ENCODE data around the gene ZEB2. TPM values are rescaled to one million over a fixed set of nuclear protein-coding genes. Genes with fewer than 3 reads are reported as not detected.

The ZEB2 gene
- polyA plus RNA-seq, 1 donor from 2014 or later = 2.2 TPM

- Histone ChIP-seq H3K9me2 (ENCODE audit: insufficient read depth, low read length) (no peaks in the 10 kb centered on the region), H3K9ac (ENCODE audit: low read length) (no peak overlapping the region), H3K4me3 (ENCODE audit: low read length) (no peak overlapping the region), H3K27me3 (ENCODE audit: insufficient read depth, low read depth, low read length) (no peaks in the 10 kb centered on the region), H3K9me3 (ENCODE audit: low read length) (no peaks in the 10 kb centered on the region), H3K79me2 (replicated peaks; ENCODE audit: insufficient read depth, low read length) (no peaks in the 10 kb centered on the region), H4K20me1 (ENCODE audit: insufficient read depth) (no peaks in the 10 kb centered on the region), H3F3A (ENCODE audit: insufficient read depth, low read length, poor library complexity, severe bottlenecking) (peaks cover 3% of the 10 kb centered on the region), H2AFZ (ENCODE audit: low read depth, low read length) (no peak overlapping the region), H3K27ac (ENCODE audit: low read length) (no peak overlapping the region), H3K4me2 (ENCODE audit: low read length) (no peak overlapping the region), H3K36me3 (ENCODE audit: insufficient read depth, low read length) (no peaks in the 10 kb centered on the region)
- no peak for TF ChIP-seq EZH2 (IDR thresholded peaks at IDR 0.05; ENCODE audit: borderline replicate concordance, insufficient read depth, low read length, poor library complexity, severe bottlenecking)
- TF ChIP-seq RAD21 (conservative IDR thresholded peaks at IDR 0.05) = no peak
- TF ChIP-seq EP300 (conservative IDR thresholded peaks at IDR 0.05; ENCODE audit: poor library complexity, severe bottlenecking) = no peak
- TF ChIP-seq, protein P1, sequence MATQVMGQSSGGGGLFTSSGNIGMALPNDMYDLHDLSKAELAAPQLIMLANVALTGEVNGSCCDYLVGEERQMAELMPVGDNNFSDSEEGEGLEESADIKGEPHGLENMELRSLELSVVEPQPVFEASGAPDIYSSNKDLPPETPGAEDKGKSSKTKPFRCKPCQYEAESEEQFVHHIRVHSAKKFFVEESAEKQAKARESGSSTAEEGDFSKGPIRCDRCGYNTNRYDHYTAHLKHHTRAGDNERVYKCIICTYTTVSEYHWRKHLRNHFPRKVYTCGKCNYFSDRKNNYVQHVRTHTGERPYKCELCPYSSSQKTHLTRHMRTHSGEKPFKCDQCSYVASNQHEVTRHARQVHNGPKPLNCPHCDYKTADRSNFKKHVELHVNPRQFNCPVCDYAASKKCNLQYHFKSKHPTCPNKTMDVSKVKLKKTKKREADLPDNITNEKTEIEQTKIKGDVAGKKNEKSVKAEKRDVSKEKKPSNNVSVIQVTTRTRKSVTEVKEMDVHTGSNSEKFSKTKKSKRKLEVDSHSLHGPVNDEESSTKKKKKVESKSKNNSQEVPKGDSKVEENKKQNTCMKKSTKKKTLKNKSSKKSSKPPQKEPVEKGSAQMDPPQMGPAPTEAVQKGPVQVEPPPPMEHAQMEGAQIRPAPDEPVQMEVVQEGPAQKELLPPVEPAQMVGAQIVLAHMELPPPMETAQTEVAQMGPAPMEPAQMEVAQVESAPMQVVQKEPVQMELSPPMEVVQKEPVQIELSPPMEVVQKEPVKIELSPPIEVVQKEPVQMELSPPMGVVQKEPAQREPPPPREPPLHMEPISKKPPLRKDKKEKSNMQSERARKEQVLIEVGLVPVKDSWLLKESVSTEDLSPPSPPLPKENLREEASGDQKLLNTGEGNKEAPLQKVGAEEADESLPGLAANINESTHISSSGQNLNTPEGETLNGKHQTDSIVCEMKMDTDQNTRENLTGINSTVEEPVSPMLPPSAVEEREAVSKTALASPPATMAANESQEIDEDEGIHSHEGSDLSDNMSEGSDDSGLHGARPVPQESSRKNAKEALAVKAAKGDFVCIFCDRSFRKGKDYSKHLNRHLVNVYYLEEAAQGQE (IDR thresholded peaks at IDR 0.05; ENCODE audit: borderline replicate concordance) = no peak
- TF ChIP-seq POLR2AphosphoS5 (IDR thresholded peaks at IDR 0.05) = no peak
- TF ChIP-seq, protein P2, sequence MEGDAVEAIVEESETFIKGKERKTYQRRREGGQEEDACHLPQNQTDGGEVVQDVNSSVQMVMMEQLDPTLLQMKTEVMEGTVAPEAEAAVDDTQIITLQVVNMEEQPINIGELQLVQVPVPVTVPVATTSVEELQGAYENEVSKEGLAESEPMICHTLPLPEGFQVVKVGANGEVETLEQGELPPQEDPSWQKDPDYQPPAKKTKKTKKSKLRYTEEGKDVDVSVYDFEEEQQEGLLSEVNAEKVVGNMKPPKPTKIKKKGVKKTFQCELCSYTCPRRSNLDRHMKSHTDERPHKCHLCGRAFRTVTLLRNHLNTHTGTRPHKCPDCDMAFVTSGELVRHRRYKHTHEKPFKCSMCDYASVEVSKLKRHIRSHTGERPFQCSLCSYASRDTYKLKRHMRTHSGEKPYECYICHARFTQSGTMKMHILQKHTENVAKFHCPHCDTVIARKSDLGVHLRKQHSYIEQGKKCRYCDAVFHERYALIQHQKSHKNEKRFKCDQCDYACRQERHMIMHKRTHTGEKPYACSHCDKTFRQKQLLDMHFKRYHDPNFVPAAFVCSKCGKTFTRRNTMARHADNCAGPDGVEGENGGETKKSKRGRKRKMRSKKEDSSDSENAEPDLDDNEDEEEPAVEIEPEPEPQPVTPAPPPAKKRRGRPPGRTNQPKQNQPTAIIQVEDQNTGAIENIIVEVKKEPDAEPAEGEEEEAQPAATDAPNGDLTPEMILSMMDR (IDR thresholded peaks at IDR 0.05; ENCODE audit: poor library complexity, severe bottlenecking) = no peak
- TF ChIP-seq TAF1 (IDR thresholded peaks at IDR 0.05; ENCODE audit: low read depth) = no peak
- no peak for TF ChIP-seq SMC3 (conservative IDR thresholded peaks at IDR 0.05; ENCODE audit: poor library complexity)
- TF ChIP-seq MXI1 (conservative IDR thresholded peaks at IDR 0.05; ENCODE audit: poor library complexity, severe bottlenecking) = no peak
These were observed 113.7 kb downstream of the ZEB2 start for GRCh38 chr2:144405982-144406788.

GRCh38 chr2:144405321-144405720 lies 114.6 kb downstream of the ZEB2 start:
- no peak overlapping the region for H2AFZ ChIP-seq (ENCODE audit: low read depth, low read length)
- no peak overlapping the region for H3K4me3 ChIP-seq (ENCODE audit: low read length)
- H3K9me2 ChIP-seq (ENCODE audit: insufficient read depth, low read length) = no peaks in the 10 kb centered on the region
- TF ChIP-seq, protein P2 (IDR thresholded peaks at IDR 0.05; ENCODE audit: poor library complexity, severe bottlenecking) = no peak
- TF ChIP-seq POLR2AphosphoS5 (IDR thresholded peaks at IDR 0.05) = no peak
- TF ChIP-seq, protein P1 (IDR thresholded peaks at IDR 0.05; ENCODE audit: borderline replicate concordance) = no peak
- TF ChIP-seq EZH2 (IDR thresholded peaks at IDR 0.05; ENCODE audit: borderline replicate concordance, insufficient read depth, low read length, poor library complexity, severe bottlenecking) = no peak
- no peak for TF ChIP-seq MXI1 (conservative IDR thresholded peaks at IDR 0.05; ENCODE audit: poor library complexity, severe bottlenecking)
- no peak for TF ChIP-seq EP300 (conservative IDR thresholded peaks at IDR 0.05; ENCODE audit: poor library complexity, severe bottlenecking)
- TF ChIP-seq SMC3 (conservative IDR thresholded peaks at IDR 0.05; ENCODE audit: poor library complexity) = no peak
- TF ChIP-seq RAD21 (conservative IDR thresholded peaks at IDR 0.05) = no peak
- H3K27me3 ChIP-seq (ENCODE audit: insufficient read depth, low read depth, low read length) = no peaks in the 10 kb centered on the region
- no peaks in the 10 kb centered on the region for H3K79me2 ChIP-seq (replicated peaks; ENCODE audit: insufficient read depth, low read length)
- no peaks in the 10 kb centered on the region for H4K20me1 ChIP-seq (ENCODE audit: insufficient read depth)
- H3K9ac ChIP-seq (ENCODE audit: low read length) = no peak overlapping the region
- H3F3A ChIP-seq (ENCODE audit: insufficient read depth, low read length, poor library complexity, severe bottlenecking) = peaks cover 3% of the 10 kb centered on the region
- H3K27ac ChIP-seq (ENCODE audit: low read length) = no peak overlapping the region
- no peaks in the 10 kb centered on the region for H3K9me3 ChIP-seq (ENCODE audit: low read length)
- H3K36me3 ChIP-seq (ENCODE audit: insufficient read depth, low read length) = no peaks in the 10 kb centered on the region
- H3K4me2 ChIP-seq (ENCODE audit: low read length) = no peak overlapping the region
